Measurements from ENCODE around the gene ZNF469. TPM values are rescaled to one million over a fixed set of nuclear protein-coding genes. Genes with fewer than 3 reads are reported as not detected.

Gene ZNF469
- polyA plus RNA-seq, 1 donor from 2014 or later, result not detected

GRCh38 chr16:88353691-88354090 is 29.1 kb upstream of the ZNF469 start:
- H3K27ac ChIP-seq (ENCODE audit: low read length), result no peak overlapping the region
- H3K4me3 ChIP-seq (ENCODE audit: low read length), result no peak overlapping the region
- no peaks in the 10 kb centered on the region for H3K36me3 ChIP-seq (ENCODE audit: insufficient read depth, low read length)
- no peak overlapping the region for H3K9ac ChIP-seq (ENCODE audit: low read length)
- no peaks in the 10 kb centered on the region for H4K20me1 ChIP-seq (ENCODE audit: insufficient read depth)
- H3K9me2 ChIP-seq (ENCODE audit: insufficient read depth, low read length), result no peaks in the 10 kb centered on the region
- H3K79me2 ChIP-seq (replicated peaks; ENCODE audit: insufficient read depth, low read length), result no peaks in the 10 kb centered on the region
- H3K27me3 ChIP-seq (ENCODE audit: insufficient read depth, low read depth, low read length), result no peaks in the 10 kb centered on the region
- no peak overlapping the region for H2AFZ ChIP-seq (ENCODE audit: low read depth, low read length)
- H3K9me3 ChIP-seq (ENCODE audit: low read length), result no peaks in the 10 kb centered on the region
- TF ChIP-seq MXI1 (conservative IDR thresholded peaks at IDR 0.05; ENCODE audit: poor library complexity, severe bottlenecking) (no peak), SMC3 (conservative IDR thresholded peaks at IDR 0.05; ENCODE audit: poor library complexity) (no peak), RAD21 (conservative IDR thresholded peaks at IDR 0.05) (no peak), TAF1 (IDR thresholded peaks at IDR 0.05; ENCODE audit: low read depth) (no peak), EZH2 (IDR thresholded peaks at IDR 0.05; ENCODE audit: borderline replicate concordance, insufficient read depth, low read length, poor library complexity, severe bottlenecking) (no peak), POLR2AphosphoS5 (IDR thresholded peaks at IDR 0.05) (no peak), EP300 (conservative IDR thresholded peaks at IDR 0.05; ENCODE audit: poor library complexity, severe bottlenecking) (no peak), REST (IDR thresholded peaks at IDR 0.05; ENCODE audit: borderline replicate concordance) (no peak), CTCF (IDR thresholded peaks at IDR 0.05; ENCODE audit: poor library complexity, severe bottlenecking) (no peak)
- no peak overlapping the region for H3K4me2 ChIP-seq (ENCODE audit: low read length)
- no peaks in the 10 kb centered on the region for H3F3A ChIP-seq (ENCODE audit: insufficient read depth, low read length, poor library complexity, severe bottlenecking)

- Histone ChIP-seq H3K9ac (ENCODE audit: low read length) (no peak overlapping the region), H3K4me2 (ENCODE audit: low read length) (no peak overlapping the region), H3K27ac (ENCODE audit: low read length) (no peak overlapping the region), H3K36me3 (ENCODE audit: insufficient read depth, low read length) (no peaks in the 10 kb centered on the region), H3F3A (ENCODE audit: insufficient read depth, low read length, poor library complexity, severe bottlenecking) (no peaks in the 10 kb centered on the region), H2AFZ (ENCODE audit: low read depth, low read length) (no peak overlapping the region), H4K20me1 (ENCODE audit: insufficient read depth) (no peaks in the 10 kb centered on the region), H3K9me2 (ENCODE audit: insufficient read depth, low read length) (no peaks in the 10 kb centered on the region), H3K27me3 (ENCODE audit: insufficient read depth, low read depth, low read length) (no peaks in the 10 kb centered on the region), H3K79me2 (replicated peaks; ENCODE audit: insufficient read depth, low read length) (no peaks in the 10 kb centered on the region), H3K9me3 (ENCODE audit: low read length) (no peaks in the 10 kb centered on the region), H3K4me3 (ENCODE audit: low read length) (no peak overlapping the region)
- TF ChIP-seq EZH2 (IDR thresholded peaks at IDR 0.05; ENCODE audit: borderline replicate concordance, insufficient read depth, low read length, poor library complexity, severe bottlenecking) (no peak), TAF1 (IDR thresholded peaks at IDR 0.05; ENCODE audit: low read depth) (no peak), POLR2AphosphoS5 (IDR thresholded peaks at IDR 0.05) (no peak), REST (IDR thresholded peaks at IDR 0.05; ENCODE audit: borderline replicate concordance) (no peak), CTCF (IDR thresholded peaks at IDR 0.05; ENCODE audit: poor library complexity, severe bottlenecking) (no peak), MXI1 (conservative IDR thresholded peaks at IDR 0.05; ENCODE audit: poor library complexity, severe bottlenecking) (no peak), SMC3 (conservative IDR thresholded peaks at IDR 0.05; ENCODE audit: poor library complexity) (no peak), RAD21 (conservative IDR thresholded peaks at IDR 0.05) (no peak), EP300 (conservative IDR thresholded peaks at IDR 0.05; ENCODE audit: poor library complexity, severe bottlenecking) (no peak)
Measured at GRCh38 chr16:88354229-88355092, 28.3 kb upstream of the ZNF469 start.

Measured in neural cell (in vitro differentiated cells).